Neural crest cell (in vitro differentiated cells): Measurements from ENCODE around the gene SLC1A7. TPM values are rescaled to one million over a fixed set of nuclear protein-coding genes. Genes with fewer than 3 reads are reported as not detected.

Experiments
- DNase-seq: peaks from one replicate; pipeline ENCODE4 v3.0.0; 2021; ENCODE audit warnings: low read depth, mixed read lengths, low spot score
- H3K27ac Mint-ChIP-seq: one replicate; pipeline ENCODE4 v1.8.0; 2021; ENCODE audit warnings: mild to moderate bottlenecking, mixed read lengths; ENCODE audit not compliant: unreplicated experiment
- H3K27me3 Mint-ChIP-seq: 2 replicates; pipeline ENCODE4 v1.8.0; 2021; ENCODE audit warnings: low read depth, mild to moderate bottlenecking, mixed read lengths
- H3K36me3 Mint-ChIP-seq: 2 replicates; pipeline ENCODE4 v1.8.0; 2021; ENCODE audit warnings: low read depth, mild to moderate bottlenecking, mixed read lengths
- H3K4me1 Mint-ChIP-seq: 2 replicates; pipeline ENCODE4 v1.8.0; 2021; ENCODE audit warnings: mixed read lengths
- H3K4me3 Mint-ChIP-seq: one replicate; pipeline ENCODE4 v1.8.0; 2021; ENCODE audit warnings: mild to moderate bottlenecking, mixed read lengths
- H3K9me3 Mint-ChIP-seq: 2 replicates; pipeline ENCODE4 v1.8.0; 2021; ENCODE audit warnings: mixed read lengths
- total RNA-seq: library from RNA; stranded (reverse); gene quantifications from 2 replicates; pipeline ENCODE4 v1.2.1, GENCODE V29; 2021
- TF ChIP-seq, protein P1 (sequence below): fragments of 200-600 bp; sonication (generic); conservative IDR thresholded peaks from 2 replicates; pipeline ENCODE4 v1.5.0; 2021; ENCODE audit warnings: antibody characterized with exemption, mild to moderate bottlenecking

Gene SLC1A7
- total RNA-seq, 1 donor from 2014 or later = not detected

- H3K4me3 Mint-ChIP-seq = no peak overlapping the region
- no peaks in the 10 kb centered on the region for H3K36me3 Mint-ChIP-seq
- H3K27ac Mint-ChIP-seq = no peak overlapping the region
- TF ChIP-seq, protein P1, sequence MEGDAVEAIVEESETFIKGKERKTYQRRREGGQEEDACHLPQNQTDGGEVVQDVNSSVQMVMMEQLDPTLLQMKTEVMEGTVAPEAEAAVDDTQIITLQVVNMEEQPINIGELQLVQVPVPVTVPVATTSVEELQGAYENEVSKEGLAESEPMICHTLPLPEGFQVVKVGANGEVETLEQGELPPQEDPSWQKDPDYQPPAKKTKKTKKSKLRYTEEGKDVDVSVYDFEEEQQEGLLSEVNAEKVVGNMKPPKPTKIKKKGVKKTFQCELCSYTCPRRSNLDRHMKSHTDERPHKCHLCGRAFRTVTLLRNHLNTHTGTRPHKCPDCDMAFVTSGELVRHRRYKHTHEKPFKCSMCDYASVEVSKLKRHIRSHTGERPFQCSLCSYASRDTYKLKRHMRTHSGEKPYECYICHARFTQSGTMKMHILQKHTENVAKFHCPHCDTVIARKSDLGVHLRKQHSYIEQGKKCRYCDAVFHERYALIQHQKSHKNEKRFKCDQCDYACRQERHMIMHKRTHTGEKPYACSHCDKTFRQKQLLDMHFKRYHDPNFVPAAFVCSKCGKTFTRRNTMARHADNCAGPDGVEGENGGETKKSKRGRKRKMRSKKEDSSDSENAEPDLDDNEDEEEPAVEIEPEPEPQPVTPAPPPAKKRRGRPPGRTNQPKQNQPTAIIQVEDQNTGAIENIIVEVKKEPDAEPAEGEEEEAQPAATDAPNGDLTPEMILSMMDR = no peak
- H3K9me3 Mint-ChIP-seq = no peaks in the 10 kb centered on the region
- DNase-seq = no peak
- peaks cover 14% of the 10 kb centered on the region for H3K4me1 Mint-ChIP-seq
- H3K27me3 Mint-ChIP-seq = no peaks in the 10 kb centered on the region
Observed at GRCh38 chr1:53079251-53079650, 63.2 kb downstream of the SLC1A7 start.

DNA sequence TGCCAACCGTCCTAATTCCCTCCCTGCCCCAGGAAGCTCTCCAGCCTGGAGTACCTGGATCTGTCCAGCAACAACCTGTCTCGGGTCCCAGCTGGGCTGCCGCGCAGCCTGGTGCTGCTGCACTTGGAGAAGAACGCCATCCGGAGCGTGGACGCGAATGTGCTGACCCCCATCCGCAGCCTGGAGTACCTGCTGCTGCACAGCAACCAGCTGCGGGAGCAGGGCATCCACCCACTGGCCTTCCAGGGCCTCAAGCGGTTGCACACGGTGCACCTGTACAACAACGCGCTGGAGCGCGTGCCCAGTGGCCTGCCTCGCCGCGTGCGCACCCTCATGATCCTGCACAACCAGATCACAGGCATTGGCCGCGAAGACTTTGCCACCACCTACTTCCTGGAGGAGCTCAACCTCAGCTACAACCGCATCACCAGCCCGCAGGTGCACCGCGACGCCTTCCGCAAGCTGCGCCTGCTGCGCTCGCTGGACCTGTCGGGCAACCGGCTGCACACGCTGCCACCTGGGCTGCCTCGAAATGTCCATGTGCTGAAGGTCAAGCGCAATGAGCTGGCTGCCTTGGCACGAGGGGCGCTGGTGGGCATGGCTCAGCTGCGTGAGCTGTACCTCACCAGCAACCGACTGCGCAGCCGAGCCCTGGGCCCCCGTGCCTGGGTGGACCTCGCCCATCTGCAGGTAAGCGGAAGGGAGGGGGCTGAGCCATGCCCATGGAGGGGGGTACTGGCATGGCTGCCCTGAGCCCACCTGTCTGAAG, 63.9 kb downstream of the SLC1A7 start:
- H3K4me3 Mint-ChIP-seq = no peak overlapping the region
- H3K4me1 Mint-ChIP-seq = peaks cover 21% of the 10 kb centered on the region
- H3K36me3 Mint-ChIP-seq = no peaks in the 10 kb centered on the region
- H3K27me3 Mint-ChIP-seq = no peaks in the 10 kb centered on the region
- no peak for DNase-seq
- H3K27ac Mint-ChIP-seq = no peak overlapping the region
- no peaks in the 10 kb centered on the region for H3K9me3 Mint-ChIP-seq
- TF ChIP-seq, protein P1 = no peak

- no peak overlapping the region for H3K4me3 Mint-ChIP-seq
- H3K36me3 Mint-ChIP-seq = no peaks in the 10 kb centered on the region
- no peak for DNase-seq
- H3K27ac Mint-ChIP-seq = no peak overlapping the region
- no peaks in the 10 kb centered on the region for H3K9me3 Mint-ChIP-seq
- peaks cover 14% of the 10 kb centered on the region for H3K4me1 Mint-ChIP-seq
- TF ChIP-seq, protein P1 = no peak
- no peaks in the 10 kb centered on the region for H3K27me3 Mint-ChIP-seq
Observed at GRCh38 chr1:53077599-53077965, 64.9 kb downstream of the SLC1A7 start.

DNA sequence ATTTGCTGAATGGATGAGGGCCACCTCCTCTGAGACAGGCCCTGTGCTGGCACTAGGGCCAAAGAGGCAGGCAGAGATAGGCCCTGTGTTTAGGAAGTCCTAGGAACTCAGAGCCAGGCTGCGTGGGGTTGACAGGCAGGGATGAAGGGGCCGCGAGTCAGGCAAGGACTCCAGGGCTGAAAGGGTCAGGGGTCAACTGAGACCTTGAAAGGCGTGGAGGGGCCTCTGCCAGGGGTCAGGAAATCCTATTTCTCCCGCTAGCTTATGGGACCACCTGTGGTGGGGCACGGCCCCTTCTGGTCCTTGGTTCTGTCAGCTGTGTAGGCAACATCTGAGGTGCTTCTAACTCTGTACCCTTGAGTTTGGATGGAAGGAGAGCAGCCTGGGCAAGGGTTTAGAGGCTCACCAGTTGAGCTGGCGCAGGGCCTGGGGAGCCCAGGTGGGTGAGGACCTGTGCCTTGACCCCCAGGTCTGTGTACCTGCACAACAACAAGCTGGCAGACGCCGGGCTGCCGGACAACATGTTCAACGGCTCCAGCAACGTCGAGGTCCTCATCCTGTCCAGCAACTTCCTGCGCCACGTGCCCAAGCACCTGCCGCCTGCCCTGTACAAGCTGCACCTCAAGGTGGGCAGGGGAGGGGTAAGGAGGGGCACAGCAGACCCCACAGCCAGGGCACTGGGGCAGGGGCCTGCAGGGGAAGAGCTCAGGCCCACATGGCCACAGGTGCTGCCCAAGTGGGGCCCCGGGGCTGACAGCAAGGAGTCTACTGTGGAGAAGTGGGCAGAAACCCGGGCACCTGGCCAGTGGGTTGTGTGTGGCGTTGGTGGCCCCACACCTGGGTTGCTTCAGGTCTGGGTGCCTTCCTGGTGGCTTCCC, 65.5 kb downstream of the SLC1A7 start:
- H3K4me3 Mint-ChIP-seq = no peak overlapping the region
- no peaks in the 10 kb centered on the region for H3K9me3 Mint-ChIP-seq
- no peaks in the 10 kb centered on the region for H3K36me3 Mint-ChIP-seq
- TF ChIP-seq, protein P1 = no peak
- no peaks in the 10 kb centered on the region for H3K27me3 Mint-ChIP-seq
- no peak overlapping the region for H3K27ac Mint-ChIP-seq
- peaks cover 9% of the 10 kb centered on the region for H3K4me1 Mint-ChIP-seq
- DNase-seq = no peak

GRCh38 chr1:53076165-53076564, 66.3 kb downstream of the SLC1A7 start:
- Mint-ChIP-seq H3K4me1 (peaks cover 9% of the 10 kb centered on the region), H3K36me3 (no peaks in the 10 kb centered on the region), H3K4me3 (no peak overlapping the region), H3K27me3 (no peaks in the 10 kb centered on the region), H3K9me3 (no peaks in the 10 kb centered on the region), H3K27ac (no peak overlapping the region)
- DNase-seq = no peak
- TF ChIP-seq, protein P1 = no peak
